Measurements from ENCODE around the gene P2RX3.
"Not testable (repeated sequence)": the region's sequence is repeated elsewhere in the genome, so short reads cannot be mapped to it uniquely, and the experiment has no call there.

P2RX3 gene

DNA sequence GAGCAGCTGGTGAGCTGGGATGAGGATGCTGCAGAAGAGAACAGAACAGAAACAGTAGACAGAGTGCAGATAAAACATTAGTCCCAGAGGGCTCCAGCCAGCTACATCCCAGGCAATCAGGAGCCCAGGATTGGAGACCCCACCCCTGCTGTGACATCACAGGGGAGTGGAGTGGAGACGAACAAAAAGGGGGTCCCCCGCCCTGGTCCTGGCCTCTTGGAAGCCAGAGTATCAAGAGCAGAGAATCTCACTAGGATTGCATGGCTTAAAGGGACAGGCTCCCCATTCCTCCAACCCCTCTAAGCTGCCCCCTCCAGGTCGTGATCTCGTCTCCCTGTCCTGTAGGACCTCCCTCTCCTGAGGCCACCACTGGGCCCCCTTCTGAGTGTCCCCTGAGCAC, at the start of gene P2RX3:
TSS of gene P2RX3 (plus strand) at position 211 of the 400 bp plus-strand sequence. CDS start 199 bp downstream, outside the sequence.
- no peak for DNase-seq

DNA sequence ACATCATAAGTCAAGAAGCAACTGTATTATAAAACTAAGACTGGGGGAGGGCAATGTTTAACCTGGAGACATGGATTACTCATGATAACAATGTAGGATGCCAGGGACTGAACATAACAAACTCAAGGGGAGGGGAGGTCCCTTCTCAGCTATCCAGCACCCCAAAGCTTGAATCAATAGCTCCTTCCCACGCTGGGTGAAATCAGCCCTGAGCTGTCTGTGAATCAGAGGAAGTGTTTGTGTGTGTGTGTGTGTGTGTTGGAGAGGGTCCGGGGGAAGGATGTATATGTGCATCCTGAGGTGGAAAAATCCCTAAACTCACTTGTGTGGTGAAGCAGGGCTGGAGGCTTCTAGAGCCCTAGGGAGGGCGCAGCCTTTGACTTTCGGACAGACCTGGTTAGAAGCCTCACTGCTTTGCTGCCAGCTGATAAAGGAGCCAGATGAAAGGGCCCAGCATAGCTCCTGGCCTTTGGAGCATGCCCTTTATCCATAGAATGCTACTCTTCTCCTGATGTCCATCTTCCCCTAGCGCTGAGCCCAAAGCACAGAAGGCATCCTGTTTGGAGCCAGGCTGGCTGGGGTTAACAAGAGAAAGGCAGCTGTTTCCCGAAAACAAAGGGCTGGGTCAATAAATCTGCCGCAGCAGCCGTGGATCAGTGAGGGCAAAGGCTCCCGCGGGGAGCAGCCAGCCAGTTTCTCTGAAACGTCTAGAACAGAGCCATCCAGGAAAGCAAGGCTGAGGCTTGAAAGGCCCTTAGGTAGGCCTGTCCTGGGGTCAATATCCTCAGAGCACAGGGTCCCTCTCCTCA, 49.2 kb upstream of the P2RX3 start:
- DNase-seq, result no peak

- DNase-seq, result no peak
Observed at GRCh38 chr11:57290288-57290687, 47.9 kb upstream of the P2RX3 start.

DNA sequence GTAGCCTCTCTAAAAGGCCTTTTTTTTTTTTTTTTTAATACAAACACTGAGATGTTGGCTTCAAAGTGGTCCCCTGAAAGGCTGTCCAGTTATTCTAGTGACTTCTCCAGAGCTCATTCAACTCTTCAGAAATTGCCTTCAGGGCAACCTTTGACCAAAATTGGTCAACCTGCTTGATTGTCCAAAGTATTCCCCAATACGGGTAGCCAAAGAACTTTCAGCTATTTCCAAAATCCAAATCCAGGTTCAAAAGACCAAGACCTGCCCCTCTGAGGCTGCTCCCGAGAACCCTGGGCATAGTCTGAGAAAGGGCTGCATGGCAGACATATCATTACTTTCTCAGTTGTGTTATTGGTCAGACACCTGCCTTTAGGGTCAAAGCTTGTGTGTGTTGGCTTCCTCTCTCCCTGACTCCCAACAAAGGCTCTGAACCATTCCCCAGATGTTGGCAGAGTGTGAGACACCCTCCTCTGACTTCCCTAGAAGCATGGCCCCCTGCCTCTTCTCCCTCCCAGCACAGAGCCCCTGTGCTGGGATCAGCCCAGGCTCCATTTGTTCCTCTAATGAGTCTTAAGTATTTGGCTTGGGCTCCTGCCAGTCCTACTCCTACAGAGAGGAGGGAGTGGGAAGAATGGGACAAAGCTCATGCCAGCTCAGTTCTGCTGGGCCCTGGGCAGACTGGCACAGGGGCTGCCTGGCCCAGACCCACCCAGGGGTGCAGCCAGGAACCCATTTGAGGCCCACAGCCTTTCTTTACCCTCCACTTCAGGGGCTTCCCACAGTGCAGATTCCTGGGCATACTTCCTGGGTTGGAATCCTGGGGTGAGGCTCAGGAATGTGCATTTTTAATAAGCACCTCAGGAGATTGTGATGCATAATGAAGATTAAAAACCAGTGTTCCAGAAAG, 43.7 kb upstream of the P2RX3 start:
- no peak for DNase-seq

GRCh38 chr11:57296205-57296604, 41.9 kb upstream of the P2RX3 start:
- not testable (repeated sequence) for DNase-seq

- no peak for DNase-seq
Observed at GRCh38 chr11:57297221-57297620, 40.9 kb upstream of the P2RX3 start.

DNA sequence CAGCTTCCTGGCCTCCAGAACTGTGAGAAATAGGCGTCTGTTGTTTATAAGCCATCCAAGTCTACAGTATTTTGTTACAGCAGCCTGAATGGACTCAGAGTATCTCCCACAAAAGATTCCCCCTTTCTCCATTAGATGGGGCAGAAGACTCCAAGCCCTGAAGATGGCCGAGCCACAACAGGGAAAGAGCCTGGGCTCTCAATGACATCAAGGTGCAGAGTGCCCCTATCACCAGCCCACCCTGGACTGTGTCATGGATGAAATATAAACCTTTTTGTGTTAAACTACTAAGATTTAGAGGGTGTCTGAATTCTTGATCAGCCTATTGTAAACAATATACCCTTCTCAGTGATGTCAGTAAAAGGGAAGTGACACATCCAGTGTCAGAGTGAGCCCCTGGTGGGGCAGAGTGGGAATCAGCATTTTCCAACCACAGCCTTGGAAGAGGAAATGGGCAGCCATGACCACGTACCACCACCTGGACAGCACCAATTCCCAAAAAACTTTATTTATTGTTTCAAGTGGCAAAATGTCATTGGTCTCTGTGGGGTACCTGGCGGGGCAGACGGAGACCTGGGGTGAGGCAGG, 38.9 kb upstream of the P2RX3 start:
- DNase-seq, result no peak

DNA sequence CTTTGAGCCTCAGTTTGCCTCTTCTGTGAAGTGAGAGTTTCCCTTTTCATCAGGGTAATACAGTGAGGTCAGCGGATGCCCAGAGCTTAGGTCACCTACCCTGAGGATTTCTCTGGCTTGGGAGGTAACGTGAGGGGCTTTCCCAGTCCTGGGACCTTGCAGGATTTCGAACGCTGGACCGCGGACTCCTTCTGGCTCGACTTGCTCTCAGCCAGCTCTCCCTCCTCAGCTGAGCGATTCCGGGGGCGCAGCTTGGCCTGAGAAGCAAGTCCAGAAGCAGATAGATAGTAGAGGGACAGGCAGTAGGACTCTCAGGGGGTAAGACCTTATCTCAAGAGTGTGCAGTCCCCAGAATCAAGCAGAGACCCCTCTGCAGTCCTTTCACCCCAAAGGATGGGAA, 37.4 kb upstream of the P2RX3 start:
- DNase-seq, result no peak

- no peak for DNase-seq
Observed at GRCh38 chr11:57301711-57302423, 36.3 kb upstream of the P2RX3 start.

GRCh38 chr11:57302489-57302888, 35.7 kb upstream of the P2RX3 start:
- no peak for DNase-seq

GRCh38 chr11:57303280-57303989, 34.7 kb upstream of the P2RX3 start:
- DNase-seq, result no peak

DNA sequence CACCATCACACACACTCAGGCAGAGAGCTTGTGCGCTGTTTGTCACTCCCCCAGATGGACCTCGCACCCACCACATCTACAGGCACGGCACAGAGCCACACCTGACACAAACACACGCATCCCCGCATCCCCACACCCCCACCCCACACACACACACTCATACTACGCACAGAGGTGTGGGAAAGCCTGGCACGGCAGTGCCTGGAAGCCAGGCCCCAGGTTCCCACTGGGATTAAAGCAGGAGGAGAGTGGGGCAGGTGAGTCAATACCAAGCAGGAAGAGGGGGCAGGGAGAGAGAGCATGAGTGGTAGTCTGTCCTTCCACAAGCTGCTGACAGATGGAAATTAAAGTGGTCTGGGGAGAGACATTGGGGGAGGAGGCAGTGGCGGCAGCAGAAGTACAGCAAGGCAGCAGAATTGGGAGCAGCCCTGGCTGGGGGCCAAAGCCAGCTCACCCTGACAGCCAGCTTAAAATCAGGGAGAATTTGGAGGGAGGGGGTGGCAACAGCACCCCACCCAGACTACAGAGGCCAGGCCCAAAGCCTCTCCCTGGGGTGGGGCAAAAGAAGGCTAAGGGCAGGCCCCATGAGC, 34.1 kb upstream of the P2RX3 start:
- no peak for DNase-seq

- DNase-seq, result no peak
Observed at GRCh38 chr11:57305523-57305922, 32.6 kb upstream of the P2RX3 start.

- DNase-seq, result no peak
Observed at GRCh38 chr11:57306161-57306876, 31.8 kb upstream of the P2RX3 start.

- no peak for DNase-seq
Observed at GRCh38 chr11:57306940-57307565, 31.1 kb upstream of the P2RX3 start.

DNA sequence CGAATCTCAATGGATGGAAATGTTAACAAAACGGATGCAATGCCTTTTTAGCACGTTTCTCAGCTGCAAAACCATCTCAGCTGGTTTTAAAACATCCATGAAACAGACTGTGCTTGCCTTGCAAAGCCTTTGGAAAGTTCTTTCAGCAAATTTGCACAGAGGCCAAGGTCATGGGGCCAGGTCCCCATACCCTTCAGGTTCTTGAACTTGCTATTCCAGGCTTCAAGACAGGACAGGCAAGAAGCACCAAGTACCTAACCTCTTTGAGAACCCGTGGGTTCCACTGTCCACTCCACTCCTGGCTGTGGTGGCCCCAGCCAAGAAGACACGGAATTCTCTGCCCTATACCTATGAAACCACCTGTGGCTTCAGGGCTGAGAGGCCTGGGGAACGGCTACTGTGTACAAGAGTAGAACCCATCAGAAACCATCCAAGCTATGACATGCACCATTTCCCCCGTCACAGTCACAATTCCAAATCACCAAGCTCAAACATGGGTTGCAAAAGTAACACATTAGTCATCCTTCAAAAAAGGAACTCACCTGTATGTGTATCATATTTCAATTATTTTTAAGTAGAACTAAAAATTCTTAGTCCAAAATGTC, 30.4 kb upstream of the P2RX3 start:
- no peak for DNase-seq

DNA sequence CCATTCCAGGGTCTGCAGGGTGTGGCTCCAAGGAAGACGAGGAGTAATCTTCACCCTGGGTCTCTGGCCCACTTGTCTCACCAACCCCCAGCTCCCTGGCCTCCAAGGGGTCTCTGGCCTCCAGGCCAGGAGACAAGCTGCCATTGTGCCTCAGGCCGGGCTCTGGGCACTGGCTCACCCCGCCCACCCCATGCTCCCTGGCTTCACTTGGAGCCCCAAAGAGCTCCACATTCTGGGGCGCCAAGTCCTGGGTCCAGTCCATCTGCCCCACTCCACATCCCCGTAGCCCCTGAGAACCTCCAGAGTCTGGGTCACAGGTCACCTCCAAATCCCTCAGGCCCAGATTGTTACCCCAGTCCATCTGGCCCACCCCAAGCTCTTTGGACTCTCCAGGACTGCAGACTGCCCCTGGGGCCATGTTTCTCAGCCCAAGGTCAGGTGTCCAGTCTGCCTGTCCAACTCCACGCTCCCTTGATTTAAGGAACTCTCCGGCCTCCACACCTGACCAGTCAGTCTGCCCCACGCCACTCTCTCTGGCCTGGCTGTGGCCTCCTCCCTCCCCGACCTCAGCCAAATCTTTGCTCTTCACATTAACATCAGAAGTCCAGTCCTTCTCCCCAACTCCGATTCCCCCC, 29.6 kb upstream of the P2RX3 start:
- no peak for DNase-seq

DNA sequence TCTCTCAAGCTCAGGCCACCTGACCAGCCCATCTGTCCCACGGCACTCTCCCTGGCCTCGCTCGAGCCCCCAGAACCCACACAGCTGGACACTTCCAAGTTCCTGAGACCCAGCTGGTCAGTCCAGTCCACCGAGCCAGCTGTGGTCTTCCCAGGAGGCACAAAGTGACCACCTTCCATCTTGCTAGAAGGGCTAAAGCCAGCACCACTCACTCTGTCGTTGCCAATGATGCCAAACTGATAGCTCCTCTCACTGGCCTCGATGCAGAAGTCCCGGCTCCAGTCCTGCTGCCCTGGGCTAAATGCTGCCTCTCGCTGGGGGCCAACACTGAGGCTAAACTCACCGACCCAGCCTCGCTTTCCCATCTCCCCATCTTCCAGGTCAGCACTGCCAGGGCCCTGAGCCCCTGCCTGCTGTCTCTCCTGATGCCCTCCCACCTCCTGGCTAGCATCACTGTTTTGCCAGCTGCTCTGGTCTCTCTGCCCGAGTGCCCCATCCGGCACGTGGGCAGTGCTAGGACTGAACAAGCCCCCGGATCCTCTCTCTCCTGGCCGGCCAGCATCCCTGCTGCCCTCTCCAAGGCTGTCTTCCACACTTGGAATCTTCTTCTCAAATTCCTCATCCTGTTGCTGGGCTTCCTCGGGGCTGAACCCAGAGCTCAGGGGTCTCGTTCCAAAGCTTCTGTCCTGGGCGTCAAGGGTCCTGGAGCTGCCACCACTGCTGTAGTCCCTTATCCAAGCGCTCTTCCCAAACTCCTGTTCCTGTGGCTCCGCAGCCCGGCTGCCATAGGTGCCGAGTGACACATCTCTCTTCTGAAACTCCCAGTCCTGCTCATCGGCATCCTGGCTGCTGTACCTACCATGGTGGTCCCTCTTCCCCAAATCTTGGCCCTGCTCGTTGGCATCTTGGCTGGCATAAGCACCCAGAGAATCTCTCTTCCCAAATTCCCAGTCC, 28.8 kb upstream of the P2RX3 start:
- no peak for DNase-seq

Measured in femur (tissue), 1 donor.